Germinal center (tissue), 1 donor: ENCODE results near the gene OCA2.

Experiments
- DNase-seq: peaks from one replicate; pipeline ENCODE4 v3.0.0; 2012; ENCODE audit warnings: mixed read lengths, low spot score

Gene OCA2

DNA sequence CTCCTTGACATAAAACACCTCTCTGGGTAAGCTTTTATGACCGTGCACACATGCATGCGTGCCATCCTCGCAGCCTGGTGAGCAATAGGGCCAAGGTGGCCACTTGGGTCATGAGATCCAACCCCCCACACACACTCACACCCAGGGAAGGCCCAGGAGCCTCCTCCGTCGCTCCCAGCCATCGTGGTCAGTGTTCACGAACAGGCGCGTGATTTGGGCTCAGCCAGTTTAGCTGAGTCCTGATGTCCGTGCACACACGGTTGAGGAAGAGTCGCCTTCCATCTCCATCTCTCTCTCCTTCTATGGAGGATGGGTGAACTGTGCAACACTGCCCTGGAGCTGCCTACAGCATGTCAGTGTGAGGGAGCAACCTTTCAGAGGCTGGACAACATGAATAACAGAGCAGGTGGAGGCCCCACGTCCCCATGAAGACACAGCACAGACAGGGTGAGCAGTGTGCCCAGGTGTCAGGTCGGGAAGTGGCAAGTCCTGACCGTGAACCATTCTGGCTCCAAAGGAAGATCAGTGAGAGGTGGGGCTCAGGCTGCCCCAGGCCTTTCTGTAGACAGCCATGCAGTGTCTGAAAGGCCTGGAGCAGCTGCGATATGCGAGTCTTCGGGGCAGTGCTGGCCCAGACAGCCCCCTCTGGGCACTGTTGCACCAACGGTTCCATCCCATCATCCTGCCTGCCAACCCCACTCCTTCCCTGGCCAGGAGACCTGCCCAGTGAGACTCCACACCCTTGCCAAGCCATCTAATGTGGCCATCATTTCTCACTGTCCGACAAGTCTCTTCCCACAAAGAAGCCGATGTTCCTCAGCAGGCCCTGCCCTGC is 253.4 kb downstream of the OCA2 start:
- no peak for DNase-seq

DNA sequence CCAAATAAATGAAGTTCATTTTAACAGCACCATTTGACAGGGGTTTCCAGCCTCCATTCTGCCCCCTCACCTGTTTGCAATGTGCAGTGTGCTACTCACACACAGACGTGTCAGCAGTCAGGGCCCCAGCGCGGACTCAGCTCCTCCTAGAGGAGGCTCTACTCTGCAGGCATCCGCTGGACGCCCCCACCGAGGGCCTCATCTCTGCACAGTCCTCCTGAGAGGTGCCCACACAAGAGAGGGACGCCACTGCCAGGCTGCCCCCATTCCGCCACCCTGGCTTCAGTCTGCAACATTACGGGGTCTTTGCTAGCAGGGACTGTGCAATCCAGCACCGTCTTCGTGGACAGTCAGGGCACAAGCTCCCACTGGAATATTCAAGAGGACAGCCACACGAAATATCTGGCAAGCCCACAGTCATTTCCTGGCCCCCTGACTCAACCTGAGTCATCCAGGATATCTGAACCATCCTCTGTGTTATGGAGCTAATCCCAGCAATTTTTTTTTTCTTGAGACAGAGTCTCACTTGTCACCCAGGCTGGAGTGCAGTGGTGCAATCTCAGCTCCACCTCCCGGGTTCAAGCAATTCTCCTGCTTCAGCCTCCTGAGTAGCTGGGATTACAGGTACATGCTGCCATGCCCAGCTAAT is 255.0 kb downstream of the OCA2 start:
- no peak for DNase-seq

DNA sequence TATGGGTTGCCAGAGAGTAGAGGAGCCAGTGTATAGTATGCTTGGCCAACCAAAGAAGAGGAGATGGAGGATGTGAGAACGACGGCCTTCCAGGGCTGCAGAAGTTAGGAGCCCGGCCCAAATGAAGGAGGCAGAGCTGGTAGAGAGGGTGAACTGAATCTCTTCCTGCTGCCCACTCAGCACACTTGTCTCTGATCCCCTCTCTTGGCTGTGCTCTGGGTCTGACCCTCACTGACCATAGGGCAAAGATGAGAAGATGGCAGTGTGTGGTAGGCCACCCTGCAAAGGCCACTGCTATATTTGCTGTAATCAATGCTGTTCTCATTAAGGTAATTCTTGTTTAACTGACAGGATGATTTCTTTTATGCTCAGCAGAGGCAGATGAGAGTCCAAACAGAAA is 256.0 kb downstream of the OCA2 start:
- DNase-seq, result no peak

DNA sequence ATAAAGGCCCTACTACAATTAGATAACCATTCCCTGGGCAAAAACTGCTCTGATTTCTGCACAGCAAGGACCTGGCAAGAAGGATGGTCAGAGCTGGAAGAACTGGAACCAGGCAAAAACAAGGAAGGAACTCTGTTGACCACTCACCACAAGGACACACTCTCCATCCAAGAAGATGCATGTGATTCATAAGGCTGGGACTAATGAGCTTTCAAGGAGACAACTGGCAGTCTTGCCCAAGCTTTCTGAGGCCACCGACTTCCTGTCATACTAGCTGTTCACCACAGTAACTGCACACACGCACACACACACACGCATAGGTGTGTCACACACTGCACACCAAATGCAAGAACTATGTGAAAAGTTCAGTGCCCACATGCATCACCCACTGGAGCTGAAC is 256.6 kb downstream of the OCA2 start:
- DNase-seq, result no peak

DNA sequence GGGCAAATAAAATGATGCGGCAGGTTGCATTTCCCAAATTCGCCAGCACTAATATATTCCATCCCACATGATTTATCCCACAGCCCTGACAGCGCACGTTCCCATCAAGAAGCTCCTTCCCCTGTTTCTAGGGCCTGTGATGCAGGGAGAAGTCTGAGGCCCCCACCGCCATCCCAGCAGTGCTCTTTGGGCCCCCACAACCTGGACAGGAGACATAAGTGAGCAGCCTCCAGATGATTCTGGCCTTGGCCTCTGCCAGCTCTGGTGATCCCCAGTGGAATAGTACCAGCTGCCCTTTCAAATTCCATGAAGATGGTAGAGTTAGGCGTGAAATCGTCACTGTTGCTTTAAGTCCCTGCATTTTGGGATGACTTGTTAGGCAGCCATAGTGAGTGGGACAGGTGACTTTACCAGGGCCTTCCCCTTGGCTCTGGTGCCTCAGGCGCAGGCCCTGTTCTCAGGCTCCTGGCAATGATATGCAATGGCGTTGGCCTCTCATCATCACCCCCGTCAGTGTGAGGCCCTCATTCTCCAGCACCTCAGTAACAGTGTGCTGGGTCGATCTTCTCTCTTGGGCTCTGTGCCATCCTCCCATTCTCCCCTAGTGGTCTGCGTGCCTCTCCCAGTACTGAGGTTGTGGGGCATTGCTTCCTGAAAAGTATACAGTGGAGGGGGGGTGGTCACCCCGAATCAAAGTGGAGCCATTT is 263.7 kb downstream of the OCA2 start:
- no peak for DNase-seq

DNA sequence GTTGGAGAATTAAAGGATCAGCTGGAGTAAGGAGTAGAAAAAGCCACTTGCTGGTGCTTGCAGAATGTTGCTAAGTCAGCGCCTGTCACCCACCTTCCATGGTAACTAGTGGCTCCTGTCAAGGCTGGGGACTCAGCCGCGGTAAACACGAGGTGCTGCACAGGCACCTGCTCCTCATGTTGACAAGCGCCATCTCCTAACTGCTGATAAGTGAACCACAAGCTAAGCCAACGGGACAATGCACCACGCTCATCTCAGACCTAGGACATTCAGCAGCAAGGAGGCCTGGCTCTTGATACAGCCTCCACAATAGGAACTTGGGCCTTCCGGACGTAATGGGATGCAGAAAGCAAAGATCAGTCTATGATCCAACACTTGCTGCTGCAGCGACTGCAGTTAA is 264.4 kb downstream of the OCA2 start:
- no peak for DNase-seq

DNA sequence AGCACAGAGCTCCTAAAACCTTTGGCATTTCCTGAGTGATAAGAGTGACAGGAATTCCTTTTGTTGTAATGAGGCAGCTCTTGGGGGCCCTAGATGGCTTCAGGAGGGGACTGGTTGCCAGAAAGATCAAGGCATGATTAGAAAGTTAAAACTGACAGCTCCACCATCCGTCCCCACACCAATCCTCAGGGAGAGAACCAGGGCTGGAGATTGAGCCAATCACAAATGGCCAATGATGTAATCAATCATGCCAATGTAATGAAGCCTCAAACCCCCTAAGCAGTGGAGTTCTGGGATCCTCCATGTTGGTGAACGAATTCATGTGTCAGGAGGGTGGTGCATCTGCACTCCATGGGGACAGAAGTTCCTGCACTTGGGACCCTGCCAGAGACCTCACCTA is 265.1 kb downstream of the OCA2 start:
- DNase-seq, result no peak

DNA sequence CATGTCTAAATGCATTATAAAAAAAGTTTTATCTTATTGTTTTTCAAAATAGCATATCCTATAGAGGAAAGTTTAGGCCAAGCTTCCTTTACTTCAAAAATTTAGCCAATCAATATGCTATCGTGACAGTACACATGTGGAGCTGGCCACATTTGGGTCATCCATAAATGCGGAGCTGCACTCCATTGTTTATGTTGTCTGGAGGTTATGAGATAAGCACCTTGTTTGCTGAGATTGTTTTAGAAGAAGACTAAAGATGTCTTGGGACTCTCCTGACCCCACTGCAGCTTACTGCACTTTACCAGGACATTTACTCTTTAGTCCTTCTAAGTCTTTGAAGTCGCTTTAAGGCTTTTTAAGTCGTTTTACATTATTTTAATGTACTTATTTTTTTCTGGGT is 265.9 kb downstream of the OCA2 start:
- DNase-seq, result no peak

DNA sequence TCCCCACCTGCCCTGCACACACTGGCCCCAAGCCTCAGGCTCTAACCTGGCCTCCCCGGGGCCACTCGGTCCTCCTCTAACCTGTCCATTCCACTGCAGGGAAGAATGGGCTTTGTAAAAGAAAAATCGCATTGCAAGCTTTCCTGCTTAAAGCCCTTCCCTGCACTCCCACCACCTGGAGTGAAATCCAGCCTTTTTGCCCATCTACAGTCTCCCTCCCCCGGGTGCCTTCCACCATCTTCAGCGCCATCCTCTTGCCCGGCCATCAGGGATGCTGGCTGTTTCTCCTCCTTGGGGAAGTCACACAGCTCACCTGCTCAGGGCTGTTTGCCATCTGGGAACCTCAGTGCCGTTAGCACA is 266.9 kb downstream of the OCA2 start:
- DNase-seq, result no peak

DNA sequence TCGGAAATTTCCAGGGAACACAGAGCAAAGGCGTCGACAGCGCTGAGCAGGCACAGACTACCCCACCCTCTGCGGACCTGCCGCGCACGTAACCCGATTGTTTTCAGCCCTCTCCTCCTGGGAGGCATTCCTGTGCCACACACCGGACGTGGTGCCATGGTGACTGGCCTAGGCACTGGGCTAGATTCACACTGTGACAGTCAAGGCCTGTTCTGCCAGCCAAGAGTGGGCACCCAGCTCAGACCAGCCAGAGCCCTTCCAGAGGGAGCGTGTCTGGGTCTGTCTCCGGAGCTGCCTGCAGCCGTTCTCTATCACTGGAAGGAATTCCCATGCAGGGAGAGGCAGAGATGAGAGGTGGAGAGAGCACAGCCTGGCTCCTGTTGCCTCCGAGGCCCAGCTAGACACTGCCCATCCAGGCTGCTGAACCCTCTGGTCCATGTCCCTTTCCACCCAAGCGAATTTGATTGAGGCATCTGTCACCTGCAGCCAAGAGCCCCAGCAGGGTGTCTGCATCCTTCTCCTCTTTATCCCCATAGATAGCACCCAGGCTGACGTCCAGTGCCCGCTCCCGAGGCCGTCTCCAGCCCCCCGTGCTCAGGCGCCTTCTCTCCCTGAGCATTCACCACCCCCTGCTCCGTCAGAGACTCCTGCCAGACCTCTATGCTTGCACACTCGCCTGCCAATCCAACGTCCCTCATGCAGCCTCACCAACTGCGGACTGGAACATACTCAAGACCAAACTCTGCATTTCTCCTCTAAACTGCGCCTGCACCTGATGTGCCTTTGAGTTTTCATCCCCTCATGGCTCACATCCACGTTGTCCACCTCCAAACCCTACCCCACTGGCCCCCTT is 267.5 kb downstream of the OCA2 start:
- DNase-seq, result no peak

DNA sequence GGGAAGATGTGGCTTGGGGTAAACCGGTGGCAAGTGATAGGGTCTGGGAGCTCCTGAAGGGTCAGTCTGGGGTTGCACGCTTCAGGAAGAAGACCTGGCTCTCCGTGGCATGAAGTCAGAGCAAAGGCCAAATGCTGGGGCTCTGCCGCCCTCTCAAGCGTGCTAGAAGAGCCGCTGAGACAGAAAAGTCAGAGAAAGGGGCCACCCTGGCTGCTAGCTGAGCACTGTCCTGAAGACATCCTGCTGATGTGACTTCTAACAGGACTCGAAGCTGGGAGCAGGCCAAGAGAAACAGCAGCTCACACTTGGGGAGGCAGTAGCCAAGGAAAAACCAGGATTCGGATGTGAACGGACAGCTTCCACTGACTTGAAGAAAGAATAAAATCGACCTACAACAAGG is 270.4 kb downstream of the OCA2 start:
- no peak for DNase-seq

DNA sequence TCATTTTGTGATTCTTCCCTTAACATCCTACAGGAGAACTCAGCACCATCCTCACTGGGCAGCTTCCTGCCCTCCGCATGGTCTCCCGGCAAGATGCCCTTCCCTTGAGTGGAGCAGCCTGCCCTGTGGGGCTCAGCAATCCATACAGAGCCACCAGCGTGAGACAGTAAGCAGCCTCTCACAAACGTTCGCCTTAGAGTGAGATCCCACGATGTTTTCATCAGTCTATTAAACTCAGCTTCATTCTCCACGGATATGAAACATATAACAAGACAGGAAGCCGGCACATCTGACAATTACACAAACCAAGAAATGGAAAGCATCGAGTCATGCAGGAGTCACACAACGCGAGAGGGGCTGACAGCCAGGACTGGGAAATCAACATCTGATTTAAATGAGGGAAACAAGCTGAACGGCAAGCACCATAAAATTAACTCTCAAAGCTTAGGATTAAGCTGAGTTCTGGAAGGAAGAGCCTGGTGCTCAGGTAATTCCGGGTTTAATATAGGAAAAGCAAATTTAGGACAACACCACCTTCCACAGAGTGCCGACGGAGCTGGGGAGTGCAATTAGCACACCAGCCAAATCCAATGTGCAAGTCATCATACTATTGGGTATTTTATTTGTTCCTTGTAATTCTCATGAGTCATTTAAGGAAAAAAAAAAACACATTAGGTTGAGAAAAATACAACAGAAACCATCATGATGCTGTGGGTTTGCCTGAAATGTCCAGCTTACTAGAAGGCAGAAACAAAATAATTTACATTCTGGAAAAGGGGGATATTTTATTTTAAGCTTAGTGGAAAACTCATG is 272.0 kb downstream of the OCA2 start:
- DNase-seq, result no peak

DNA sequence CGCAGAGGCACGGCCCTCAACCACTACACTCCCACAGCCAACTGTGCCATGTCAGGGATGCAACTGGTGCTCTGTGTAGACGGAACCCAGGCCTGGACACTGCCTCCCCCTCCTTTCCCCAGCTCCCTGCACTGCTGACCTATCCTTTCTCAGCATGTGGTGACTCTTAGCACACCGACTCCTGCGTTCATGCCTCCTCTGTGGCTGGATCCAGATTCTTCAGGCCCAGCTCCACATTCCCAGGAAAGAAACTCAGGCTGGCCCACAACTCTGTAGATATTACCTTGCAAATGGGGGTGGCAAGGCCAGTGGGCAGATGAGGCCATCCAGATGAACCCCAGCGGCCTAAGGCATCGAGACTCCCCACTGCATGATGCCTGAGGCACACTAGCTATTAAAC is 272.7 kb downstream of the OCA2 start:
- DNase-seq, result no peak

DNA sequence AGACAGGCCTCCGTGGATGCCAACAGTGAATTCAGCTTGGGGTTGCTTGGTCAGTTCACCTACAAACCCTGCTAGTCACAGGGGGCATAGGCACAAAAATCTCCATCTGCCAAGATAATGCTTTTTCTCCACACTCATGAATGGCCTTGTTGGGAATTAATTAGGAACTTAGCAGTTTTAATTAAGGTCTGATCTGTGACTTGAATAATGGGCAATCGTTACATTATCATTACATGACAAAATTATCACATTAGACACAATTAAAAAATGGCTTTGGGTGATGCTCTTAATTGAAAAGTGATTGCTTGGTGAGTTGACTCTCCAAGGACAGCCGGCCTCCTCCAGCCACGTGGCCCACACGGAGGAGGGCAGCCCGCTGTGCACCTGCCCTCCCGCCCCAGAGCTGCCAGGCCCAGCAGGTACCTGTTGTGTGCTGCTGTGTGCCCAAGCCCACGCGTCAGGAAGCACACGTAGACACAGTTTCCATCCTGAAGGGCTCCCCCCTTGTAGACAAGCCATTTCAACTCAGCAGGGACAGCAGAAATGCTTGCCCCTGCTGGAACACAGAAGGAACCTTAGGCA is 274.2 kb downstream of the OCA2 start:
- no peak for DNase-seq

DNA sequence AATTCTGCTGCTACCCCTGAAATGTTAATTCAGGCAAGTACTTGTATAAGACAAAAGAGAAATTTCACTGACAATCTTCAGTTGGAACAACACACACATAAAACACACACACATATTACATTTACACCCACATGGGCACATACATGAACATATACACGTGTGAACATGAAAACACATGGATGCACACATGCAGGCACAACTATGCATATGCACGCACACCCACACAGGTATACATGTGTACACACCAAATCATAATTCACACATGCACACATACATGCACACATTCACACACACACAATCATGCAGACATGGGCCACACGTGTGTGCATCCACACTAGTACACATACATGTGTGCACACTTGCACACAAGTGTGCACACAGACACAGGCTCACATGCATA is 277.8 kb downstream of the OCA2 start:
- DNase-seq, result no peak

DNA sequence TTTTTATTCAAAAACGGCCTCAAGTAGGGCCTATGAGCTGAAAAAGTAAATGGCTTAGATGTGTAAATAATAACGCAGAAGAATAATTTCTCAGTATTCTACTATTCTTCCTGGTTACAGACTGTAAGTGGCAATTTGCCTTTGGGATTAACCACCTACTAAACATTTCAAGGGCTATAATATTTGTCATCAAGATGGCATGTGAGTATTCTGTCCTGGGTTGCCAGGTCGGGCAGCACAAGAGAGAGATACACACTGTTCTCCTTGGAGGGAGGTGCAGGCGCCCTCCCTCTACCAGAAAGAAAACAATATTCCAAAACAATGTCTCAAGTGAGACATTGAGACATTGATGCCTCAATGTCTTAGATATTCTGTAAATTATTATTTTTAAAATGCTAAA is 278.4 kb downstream of the OCA2 start:
- DNase-seq, result no peak

DNA sequence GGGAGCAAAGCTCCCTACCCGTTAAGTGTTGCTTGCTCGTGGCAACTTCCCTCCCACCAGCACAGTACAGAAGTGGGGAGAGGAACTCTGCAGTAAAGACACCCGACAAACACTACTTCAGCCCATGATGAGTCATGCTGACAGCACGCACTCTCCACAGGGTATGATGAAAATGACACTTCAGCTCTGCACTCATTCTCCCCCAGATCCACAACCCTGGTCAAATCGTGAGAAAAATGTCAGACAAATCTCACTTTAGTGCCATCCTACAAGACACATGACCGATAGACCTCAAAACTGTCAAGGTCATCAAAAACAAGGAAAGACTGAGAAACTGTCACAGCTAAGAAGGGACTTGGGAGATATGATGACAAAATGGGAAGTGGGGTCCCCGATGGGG is 278.9 kb downstream of the OCA2 start:
- no peak for DNase-seq

DNA sequence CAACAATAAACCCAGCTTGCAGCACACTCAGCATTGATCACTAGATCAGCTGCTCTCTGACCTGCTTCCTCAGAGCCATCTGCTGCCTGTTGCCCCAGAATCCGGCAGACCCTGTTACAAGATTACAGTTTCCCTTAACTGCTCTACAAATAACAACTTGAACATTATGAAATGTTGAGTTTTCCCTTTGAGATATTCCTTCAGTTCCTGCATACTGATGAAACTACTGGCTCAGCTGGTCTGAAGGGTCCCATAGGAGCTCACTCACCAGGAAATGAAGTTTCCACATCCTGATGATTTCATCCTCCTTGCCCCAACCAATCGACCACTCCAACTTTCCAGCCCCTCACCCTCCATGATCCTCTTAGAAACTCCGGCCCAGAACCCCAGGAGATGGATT is 281.9 kb downstream of the OCA2 start:
- DNase-seq, result no peak

DNA sequence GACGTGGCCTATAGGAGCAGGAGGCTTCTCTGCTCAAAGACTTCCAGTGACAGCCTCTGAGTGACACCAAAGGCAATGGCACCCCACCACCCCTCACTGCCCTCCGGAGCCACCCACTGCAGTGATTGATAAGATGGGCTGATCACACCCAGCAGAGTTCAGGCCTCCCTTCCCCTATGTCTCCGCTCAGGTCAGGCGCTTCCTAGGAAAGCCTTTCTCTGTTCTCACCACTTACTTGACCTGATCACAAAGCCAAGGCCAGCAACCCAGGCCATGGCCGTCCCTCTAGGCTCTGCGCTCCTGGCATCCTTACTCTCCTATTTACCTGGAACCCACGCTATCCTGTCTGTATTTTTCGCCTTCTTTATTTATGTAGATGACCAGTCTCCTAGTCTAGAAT is 282.3 kb downstream of the OCA2 start:
- no peak for DNase-seq

DNA sequence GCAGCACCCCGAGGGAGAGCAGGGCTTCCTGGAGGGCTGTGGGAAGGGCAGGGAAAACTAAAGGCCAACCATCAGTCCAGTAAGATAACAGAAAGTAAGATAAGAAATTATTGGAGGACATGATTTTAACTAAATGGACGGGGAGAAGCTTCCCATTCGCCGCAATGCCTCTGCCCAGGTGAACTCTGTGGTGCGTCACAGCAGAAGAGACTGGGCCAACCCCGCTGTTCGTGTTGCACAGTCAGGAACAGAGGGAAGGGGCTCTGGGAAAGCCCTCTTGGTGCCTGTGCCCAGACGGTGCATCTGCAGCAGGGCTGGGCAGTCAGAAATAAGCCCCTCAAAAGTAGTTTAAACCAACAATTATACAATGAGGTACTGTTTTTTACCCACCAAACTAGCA is 284.1 kb downstream of the OCA2 start:
- DNase-seq, result no peak

DNA sequence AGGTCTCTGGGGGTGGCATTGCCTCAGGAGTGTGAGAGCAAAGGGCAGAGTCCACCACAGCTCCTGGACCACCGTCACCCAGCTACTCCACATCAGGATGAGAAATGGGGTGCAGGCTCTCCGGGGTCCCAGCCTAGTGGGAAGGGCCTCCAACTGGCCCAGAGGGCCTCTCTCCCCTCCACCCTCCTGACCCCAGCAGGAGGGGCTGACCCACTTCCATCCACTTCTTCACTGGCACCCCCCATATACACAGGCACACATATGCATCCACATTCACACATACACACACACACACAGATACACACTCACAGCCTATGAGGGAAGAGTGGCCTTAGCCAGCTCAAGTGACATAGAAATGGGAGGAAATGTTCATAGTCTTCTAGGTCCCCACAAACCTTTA is 286.0 kb downstream of the OCA2 start:
- DNase-seq, result no peak
